NCI-H1694 (cell line): ENCODE data around the gene MYLIP.

ENCODE experiments used
- DNase-seq: peaks from one replicate; lab custom pipeline; 2025; lab: John Stamatoyannopoulos, UW

Gene MYLIP

GRCh38 chr6:16108419-16108818, 20.5 kb upstream of the MYLIP start:
- DNase-seq = no peak

- no peak for DNase-seq
Measured at GRCh38 chr6:16108921-16109658, 19.8 kb upstream of the MYLIP start.

- DNase-seq = no peak
Measured at GRCh38 chr6:16109659-16110305, 19.1 kb upstream of the MYLIP start.

GRCh38 chr6:16118825-16119224, 10.1 kb upstream of the MYLIP start:
- DNase-seq = no peak

- DNase-seq = no peak
Measured at GRCh38 chr6:16121339-16121738, 7.5 kb upstream of the MYLIP start.

- no peak for DNase-seq
Measured at GRCh38 chr6:16122197-16122596, 6.7 kb upstream of the MYLIP start.

- peak; percentile 15 for DNase-seq
Measured at GRCh38 chr6:16124198-16125180, 4.4 kb upstream of the MYLIP start.

GRCh38 chr6:16126056-16126455, 2.8 kb upstream of the MYLIP start:
- DNase-seq = no peak

- no peak for DNase-seq
Measured at GRCh38 chr6:16126861-16127260, 2.0 kb upstream of the MYLIP start.

- no peak for DNase-seq
Measured at GRCh38 chr6:16127471-16127870, 1.4 kb upstream of the MYLIP start.

- no peak for DNase-seq
Measured at GRCh38 chr6:16129623-16130401, 926 bp downstream of the MYLIP start.

GRCh38 chr6:16130437-16130891, 1.6 kb downstream of the MYLIP start:
- DNase-seq = no peak

GRCh38 chr6:16130932-16131387, 2.1 kb downstream of the MYLIP start:
- no peak for DNase-seq

- no peak for DNase-seq
Measured at GRCh38 chr6:16132909-16133308, 4.0 kb downstream of the MYLIP start.

GRCh38 chr6:16134430-16134829, 5.5 kb downstream of the MYLIP start:
- DNase-seq = no peak

- DNase-seq = no peak
Measured at GRCh38 chr6:16135066-16135465, 6.2 kb downstream of the MYLIP start.

- no peak for DNase-seq
Measured at GRCh38 chr6:16136091-16136490, 7.2 kb downstream of the MYLIP start.

GRCh38 chr6:16136621-16137450, 8.0 kb downstream of the MYLIP start:
- DNase-seq = no peak

GRCh38 chr6:16137451-16137801, 8.5 kb downstream of the MYLIP start:
- no peak for DNase-seq

- DNase-seq = no peak
Measured at GRCh38 chr6:16139556-16139955, 10.7 kb downstream of the MYLIP start.

- DNase-seq = peak; percentile 32
Measured at GRCh38 chr6:16140607-16141006, 11.7 kb downstream of the MYLIP start.
